Gastroesophageal sphincter (tissue), 3 donors: ENCODE measurements around the gene TSPAN12.

Experiments
- EP300 ChIP-seq: sonication (generic); formaldehyde crosslinking; IDR thresholded peaks from one replicate; pipeline ENCODE4 v1.6.1; 2017; ENCODE audit warnings: antibody characterized with exemption, mild to moderate bottlenecking
- POLR2A ChIP-seq, 2 donors: fragments of 450-650 bp; IDR thresholded peaks; one replicate each; pipeline ENCODE4 v1.6.1; 2017; ENCODE audit warnings: antibody characterized with exemption in 2 of 2, mild to moderate bottlenecking in 2 of 2, moderate library complexity in 1 of 2
- TF ChIP-seq, protein P1 (sequence below), 4 experiments: fragments of 200-600 bp in 2 of 4; fragments of 450-650 bp in 2 of 4; sonication (generic) in 1 of 4; IDR thresholded peaks; one replicate each; pipeline ENCODE4 v1.5.1; 2017 to 2019; ENCODE audit warnings: antibody characterized with exemption in 4 of 4, mild to moderate bottlenecking in 2 of 4, moderate library complexity in 2 of 4

DNA sequence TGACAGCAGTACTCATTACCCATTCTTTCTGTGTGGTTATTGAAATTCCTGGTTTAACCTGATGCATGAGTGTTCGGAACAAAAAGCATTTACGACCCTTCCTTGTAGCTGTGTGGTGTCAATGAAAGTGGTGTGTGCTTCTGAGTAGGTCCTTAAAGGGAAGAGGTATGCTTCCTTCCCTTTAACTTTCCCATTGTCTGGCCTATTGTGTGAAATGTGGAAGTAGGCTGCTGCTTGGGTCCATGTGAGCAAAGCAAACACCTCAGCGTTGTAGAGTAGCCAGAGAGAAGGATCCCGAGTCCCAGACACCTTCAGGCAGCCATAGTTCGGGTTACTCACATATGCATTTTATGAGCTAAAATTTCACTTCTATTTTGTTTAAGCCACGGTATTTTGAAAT lies 74.7 kb downstream of the TSPAN12 start:
- TF ChIP-seq, protein P1, sequence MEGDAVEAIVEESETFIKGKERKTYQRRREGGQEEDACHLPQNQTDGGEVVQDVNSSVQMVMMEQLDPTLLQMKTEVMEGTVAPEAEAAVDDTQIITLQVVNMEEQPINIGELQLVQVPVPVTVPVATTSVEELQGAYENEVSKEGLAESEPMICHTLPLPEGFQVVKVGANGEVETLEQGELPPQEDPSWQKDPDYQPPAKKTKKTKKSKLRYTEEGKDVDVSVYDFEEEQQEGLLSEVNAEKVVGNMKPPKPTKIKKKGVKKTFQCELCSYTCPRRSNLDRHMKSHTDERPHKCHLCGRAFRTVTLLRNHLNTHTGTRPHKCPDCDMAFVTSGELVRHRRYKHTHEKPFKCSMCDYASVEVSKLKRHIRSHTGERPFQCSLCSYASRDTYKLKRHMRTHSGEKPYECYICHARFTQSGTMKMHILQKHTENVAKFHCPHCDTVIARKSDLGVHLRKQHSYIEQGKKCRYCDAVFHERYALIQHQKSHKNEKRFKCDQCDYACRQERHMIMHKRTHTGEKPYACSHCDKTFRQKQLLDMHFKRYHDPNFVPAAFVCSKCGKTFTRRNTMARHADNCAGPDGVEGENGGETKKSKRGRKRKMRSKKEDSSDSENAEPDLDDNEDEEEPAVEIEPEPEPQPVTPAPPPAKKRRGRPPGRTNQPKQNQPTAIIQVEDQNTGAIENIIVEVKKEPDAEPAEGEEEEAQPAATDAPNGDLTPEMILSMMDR (IDR thresholded peaks at IDR 0.05), result no peak
- TF ChIP-seq POLR2A (IDR thresholded peaks at IDR 0.05) (no peak), EP300 (no peak)
